ENCODE measurements around the gene TRIM2.
"Not testable (repeated sequence)": the region's sequence is repeated elsewhere in the genome, so short reads cannot be mapped to it uniquely, and the experiment has no call there.

Gene TRIM2

DNA sequence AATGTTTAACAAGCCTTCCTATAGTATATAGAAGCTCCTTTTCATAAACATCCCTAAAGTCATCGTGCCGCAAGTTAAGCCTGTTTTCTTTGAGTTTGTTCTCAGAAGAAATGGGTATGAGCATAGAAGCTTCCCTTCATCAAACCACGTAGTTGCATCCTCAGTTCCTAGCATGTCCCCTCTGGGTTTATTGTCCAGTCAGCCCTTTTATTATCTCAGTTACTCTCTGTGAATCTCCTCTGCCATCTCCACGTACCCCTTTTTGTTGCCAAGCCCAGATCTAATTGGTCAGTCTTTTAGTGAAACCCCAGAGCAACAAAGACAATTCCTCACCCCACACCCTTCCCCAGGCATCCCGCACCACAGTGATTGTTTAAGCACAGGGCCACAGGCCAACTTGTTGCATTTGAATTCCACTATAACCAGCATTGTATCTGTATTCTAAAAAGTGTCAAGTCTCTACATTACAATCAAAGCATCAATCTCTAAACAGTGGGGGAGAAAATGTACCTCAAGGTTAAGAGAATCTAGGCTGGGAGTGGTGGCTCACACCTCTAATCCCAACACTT is 12.4 kb upstream of the TRIM2 start:
- DNase-seq = no peak

DNA sequence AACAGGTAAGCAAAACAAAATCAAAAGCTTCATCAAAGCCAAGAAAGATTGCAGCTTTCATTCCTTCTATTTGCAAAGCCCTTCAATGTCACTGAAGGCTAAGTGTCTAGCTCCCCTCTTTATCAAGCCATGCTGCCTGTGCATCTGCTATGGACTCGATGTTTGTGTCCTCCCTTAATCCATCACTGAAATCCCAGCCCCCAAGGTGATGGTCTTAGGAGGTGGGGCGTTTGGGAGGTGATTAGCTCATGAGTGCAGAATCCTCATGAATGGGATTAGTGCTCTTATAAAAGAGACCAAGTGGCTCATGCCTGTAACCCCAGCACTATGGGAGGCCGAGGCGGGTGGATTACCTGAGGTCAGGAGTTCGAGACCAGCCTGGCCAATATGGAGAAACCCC is 6.9 kb upstream of the TRIM2 start:
- DNase-seq = no peak

DNA sequence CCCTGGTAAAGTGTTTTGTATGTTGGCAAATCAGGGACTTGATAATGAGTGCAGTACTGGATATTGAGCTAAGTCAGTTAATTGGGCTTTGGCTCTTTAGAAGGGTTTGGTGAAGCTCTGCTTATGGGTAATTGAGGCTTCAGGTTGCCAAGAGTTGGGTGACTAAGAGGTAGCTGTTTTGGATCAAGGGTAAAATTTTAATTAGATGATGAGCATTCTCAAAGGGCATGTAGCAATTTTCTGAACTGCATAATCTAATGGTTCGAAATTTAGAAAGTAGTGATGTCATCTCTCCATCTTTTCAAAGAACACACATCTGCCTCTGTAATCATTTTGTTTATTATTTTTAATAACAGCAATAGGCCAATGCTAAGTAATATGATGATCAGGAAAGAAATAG is 5.5 kb upstream of the TRIM2 start:
- no peak for DNase-seq

DNA sequence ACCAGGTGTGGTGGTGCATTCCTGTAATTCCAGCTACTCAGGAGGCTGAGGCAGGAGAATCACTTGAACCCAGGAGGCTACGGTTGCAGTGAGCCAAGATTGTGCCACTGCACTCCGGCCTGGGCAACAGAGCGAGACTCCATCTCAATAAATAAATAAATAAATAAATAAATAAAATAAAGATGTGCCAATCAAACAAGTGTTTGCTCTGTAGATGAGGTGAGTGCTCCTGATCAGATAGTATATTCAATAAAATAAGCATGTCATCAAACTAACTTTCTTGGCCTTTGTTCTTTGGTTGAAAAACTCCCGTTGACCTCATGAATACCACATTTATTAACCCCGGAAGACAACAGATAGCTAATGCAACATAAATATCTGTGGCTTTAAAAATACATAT is 497 bp upstream of the TRIM2 start:
- not testable (repeated sequence) for DNase-seq

DNA sequence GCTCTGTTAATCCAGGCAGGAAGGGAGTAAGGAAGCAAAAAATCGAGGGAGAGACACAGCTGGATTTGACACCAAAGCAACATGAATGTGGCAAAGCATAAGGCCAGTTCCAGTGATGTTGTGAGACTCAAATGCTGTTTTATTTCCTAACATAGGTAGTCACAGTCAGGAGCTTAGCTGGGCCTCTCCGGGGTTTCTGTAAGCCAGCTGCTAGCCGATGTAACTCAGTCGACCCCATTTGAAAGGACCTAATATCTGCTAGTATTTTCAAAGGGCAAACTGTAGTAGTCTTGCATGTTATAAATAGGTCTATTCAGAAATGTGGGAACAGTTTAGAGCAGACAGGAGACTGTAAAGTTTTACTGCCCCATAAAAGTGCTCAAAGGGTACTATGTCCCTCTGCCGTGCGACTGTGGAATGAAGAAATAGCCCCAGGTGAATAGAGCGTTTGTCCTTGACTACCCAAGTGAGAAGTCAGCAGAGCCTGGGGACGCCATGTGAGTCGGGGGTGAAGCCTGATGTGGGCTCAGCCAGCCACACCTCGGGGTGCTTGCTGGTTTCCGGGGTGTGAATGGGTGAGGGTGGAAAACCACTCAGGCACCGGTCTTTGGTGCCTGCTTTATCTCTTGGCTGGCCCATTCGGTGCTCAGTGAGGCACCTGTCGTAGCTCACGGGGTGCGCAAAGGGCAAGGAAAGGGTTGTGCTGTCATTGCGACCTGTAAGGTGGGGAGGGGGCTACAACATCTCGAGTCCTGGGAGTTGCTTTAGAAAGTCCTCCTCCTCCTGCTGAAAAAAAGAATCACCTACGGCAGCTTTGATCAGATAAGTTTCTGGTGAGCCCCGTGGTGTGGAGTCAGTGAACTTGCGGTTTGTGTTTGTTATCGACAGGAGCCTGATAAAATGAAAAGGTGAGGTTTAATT is 745 bp downstream of the TRIM2 start:
- peak; percentile 12 for DNase-seq

DNA sequence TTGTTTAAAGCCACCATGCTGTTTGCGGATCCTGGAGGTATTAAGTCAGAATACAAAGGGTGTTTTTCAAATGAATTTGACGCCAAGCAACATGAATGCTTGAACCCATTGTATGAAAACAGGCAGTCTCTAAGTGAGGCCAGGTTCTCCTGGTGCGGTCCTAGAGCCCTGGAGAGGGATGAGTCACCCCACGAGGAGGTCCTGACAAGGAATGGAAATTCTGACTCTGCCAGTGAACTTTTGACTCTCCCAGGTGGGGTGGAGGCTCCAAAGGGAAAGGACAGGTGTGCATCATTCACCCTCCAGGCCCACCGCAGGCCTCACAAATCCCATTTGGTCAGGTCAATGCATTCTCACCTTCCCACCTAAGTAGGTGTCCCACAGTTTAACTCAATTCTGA is 1.5 kb downstream of the TRIM2 start:
- DNase-seq = peak; percentile 18

DNA sequence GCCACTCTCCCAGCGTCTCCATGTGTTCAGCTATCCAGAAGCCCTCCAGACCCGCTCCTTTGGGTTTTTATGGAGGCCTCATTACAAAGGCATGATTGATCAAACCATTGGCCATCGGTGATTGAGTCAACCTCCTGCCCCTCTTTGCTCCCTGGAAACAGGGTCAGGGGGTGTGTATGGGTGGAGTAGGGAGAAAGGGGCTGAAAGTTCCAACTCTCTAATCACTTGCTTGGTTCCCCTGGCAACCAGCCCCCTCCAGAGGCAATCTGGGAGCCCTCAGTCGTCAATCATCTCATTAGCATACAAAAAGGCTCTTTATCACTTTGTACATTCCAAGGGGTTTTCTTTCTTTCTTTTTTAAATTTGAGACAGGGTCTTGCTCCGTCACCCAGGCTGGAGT is 2.3 kb downstream of the TRIM2 start:
- DNase-seq = no peak

DNA sequence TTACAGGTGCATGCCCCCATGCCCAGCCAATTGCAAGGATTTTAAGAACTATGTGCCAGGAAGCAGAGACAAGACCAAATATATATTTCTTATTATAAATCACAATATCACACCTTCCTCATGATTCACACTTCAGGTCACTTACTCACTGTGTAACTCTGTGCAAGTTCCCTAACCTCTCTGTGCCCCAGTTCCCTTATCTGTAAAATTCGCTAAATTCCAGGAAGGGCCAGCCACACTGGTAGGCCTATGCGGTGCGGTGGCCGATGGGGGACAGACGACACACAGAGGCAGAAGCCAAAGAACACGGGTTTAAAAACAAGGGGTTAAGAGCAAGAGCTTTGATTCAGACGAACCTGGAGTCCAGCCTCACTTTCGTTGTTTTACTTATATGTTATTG is 2.8 kb downstream of the TRIM2 start:
- DNase-seq = peak; percentile 28

DNA sequence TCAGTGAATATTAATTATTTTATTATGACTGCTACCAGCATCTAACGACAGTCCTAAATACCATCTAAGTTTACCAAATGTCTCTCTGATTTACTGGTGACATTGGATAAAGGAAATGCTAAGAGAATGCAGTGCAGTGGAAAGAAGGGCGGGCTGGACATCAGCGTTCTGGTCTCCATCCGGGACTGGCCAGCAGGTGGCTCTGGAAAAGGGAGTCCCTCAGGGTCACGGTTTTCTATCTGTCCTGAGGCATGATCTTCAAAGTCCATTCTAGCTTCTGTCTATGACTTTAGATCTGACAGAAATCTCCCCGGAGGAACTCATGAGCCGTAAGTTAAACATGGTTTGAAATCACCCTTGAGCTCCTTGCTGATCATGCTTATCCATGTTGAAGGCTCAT is 3.3 kb downstream of the TRIM2 start:
- no peak for DNase-seq

DNA sequence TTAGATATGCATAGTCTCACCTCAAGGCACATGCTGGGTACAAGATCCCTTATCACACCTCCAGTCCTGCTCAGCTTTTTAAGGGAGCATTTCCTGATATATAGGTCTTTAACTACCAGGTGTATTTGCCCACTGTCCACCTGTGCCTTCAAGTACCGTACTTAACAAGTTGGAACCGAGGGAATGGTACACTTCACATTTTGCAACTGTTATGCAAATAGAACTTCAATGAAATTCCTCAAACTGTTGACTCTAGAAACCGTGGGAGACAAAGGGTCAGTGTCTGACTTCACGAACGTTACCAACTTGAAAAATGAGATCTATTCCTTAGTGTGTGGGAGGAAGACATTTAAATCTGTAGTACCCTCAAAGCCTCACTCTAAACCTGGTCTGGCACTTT is 5.2 kb downstream of the TRIM2 start:
- DNase-seq = no peak

DNA sequence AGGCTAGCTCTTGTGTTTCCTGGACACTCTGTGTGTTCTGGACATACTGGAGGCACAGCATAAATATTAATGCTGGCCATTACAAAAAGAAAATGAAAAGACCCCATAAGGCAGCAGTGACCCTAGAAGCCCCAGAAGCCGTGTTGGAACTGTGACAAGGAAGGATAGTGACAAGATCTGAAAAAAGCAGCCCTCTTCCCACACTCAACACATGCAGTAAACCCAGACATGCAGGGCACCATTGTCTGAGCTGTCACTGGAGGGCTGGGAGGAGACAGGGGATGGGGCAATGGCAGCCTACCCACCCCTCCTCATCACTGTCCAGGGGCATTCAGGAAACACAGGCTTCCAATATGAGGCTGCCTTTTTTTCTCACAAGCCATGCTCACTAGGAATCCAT is 6.5 kb downstream of the TRIM2 start:
- no peak for DNase-seq

DNA sequence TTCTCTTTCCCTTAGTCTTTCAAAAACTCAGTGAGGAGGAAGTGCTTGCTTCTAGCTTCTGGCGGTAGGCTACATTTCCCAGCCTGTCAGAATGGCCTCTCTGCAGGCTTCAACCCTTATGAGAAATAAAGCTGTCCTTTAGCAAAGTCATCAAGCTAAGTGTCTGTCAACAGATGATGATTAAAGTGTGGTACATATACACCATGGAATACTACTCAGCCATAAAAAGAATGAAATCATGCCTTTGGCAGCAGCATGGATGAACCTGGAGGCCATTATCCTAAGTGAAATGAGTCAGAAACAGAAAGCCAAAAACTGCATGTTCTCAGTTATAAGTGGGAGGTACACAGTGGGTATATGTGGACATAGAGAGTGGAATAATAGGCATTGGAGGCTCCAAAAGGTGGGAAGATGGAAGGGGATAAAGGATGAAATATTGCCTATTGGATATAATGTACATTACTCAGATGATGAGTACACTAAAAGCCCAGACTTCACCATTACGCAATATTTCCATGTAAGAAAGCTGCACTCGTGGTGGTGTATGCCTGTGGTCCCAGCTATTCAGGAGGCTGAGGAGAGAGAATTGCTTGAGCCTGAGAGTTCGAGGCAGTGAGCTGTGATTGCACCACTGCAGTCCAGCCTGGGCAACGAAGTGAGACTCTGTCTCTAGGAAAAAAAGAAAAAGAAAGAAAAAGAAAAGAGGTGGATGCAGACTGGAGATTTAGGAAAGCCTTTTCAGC is 7.9 kb downstream of the TRIM2 start:
- DNase-seq = no peak

DNA sequence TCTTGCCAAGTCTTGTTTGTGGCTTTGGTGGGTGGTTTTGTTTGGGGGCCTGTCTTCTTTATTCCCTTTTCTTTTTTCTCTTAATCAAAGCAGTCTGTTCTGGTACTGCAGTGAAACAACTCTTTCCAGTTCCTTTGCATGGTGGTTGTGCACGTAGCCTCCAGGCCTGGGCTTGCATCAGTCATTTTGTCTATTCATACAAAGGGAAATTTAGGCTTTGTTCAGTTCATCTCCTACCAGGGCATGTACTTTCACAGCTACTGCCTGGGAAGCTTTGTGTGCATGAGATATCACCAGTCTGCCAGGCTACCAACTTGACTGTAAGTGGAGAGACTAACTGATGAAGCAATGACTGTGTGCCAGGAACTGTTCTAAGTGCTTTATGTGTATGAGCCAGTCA is 8.5 kb downstream of the TRIM2 start:
- DNase-seq = no peak

DNA sequence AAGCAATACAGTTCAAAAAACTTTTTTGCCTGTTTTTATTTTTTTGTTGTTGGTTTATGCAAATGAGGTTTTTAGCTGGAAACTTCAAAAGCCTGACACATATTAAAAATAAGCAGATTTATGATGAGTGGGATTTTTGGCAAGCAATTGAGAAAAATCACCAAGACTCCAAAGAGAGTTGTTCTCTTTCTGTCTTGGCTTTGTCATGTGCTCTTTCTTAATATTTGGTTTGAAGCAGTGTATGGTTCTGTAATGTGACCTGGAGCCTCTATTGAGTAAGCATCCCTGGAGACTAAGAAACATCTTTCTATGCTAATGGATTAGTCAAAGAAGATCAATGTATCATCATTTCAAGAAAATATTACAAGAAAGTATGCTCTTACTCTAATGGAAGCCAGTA is 11.7 kb downstream of the TRIM2 start:
- DNase-seq = no peak

DNA sequence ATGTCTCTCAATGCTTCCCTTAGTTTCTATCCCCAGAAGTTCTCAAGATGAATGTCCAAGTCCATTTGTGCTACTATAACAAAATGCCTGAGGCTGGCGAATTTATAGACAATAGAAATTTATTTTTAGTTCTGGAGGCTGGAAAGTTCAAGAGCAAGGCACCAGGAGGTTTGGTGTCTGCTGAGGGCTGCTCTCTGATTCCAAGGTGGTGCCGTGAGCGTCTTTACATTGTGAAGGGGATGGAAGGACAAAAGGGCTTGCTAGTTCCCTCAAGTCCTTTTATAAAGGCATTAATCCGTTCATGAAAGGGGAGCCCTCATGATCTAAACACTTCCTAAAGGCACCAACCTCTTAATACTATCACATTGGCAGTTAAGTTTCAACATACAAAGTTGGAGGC is 12.3 kb downstream of the TRIM2 start:
- DNase-seq = no peak

DNA sequence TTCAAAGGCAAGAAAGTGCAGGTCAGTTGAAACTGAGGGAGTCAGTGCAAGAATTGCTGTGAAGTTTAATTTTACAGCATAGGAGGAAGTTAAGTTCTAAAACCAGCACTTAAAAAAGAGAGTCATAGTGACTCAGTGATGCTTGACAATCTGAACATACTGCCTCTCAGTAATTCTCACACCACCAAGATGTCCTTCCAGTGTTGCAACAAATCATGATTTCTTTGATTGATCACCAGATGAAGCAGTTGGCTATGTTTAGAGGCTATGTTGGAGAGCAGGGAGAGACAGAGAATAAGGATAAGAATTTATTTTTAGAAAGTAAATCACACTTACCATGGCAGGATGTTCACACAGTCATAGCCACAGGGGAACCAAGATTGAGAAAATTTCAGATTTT is 13.2 kb downstream of the TRIM2 start:
- DNase-seq = no peak

DNA sequence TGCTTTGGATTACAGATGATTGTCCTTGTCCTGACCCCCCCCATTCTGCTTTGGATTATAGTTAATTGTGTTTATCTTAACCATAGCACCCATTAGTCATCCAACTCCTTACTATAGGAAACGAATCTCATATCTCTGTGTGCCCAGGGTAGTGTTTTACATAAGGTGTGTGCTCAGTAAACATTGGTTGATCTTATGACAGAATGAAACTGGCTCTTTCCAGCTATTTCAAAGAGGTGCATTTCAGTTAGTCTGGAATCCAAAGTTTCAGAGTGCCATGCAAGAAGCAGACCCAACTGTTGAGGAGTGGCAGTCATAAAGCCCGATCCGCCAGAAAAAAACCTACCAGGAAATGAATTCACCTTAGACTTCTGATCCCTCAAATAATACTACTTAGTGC is 14.7 kb downstream of the TRIM2 start:
- DNase-seq = no peak

DNA sequence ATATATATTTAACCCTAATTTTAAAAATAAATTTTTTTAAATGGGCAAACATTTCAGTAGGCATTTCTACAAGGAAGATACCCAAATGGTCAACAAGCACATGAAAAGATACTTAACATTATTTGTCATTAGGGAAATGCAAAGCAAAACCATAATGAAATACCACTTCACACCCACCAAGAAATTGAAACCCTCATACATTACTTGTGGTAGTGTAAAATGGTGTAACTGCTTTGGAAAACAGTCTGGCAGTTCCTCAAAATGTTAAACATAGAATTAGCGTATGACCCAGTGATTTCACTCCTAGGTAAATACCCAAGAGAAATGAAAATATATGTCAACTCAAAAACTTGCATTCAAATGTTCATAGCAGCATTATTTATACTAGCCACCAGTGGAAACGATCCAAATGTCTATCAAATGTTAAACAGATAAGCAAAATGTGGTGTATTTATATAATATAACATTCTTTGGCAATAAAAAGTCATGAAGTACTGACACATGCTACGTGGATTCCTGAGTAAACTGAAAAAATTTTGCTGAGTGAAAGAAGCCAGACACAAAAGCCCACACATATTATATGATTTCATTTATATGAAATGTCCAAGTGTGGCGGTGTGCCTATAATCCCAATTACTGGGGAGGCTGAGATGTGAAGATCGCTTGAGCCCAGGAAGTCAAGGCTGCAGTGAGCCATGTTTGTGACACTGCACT is 16.6 kb downstream of the TRIM2 start:
- DNase-seq = no peak

DNA sequence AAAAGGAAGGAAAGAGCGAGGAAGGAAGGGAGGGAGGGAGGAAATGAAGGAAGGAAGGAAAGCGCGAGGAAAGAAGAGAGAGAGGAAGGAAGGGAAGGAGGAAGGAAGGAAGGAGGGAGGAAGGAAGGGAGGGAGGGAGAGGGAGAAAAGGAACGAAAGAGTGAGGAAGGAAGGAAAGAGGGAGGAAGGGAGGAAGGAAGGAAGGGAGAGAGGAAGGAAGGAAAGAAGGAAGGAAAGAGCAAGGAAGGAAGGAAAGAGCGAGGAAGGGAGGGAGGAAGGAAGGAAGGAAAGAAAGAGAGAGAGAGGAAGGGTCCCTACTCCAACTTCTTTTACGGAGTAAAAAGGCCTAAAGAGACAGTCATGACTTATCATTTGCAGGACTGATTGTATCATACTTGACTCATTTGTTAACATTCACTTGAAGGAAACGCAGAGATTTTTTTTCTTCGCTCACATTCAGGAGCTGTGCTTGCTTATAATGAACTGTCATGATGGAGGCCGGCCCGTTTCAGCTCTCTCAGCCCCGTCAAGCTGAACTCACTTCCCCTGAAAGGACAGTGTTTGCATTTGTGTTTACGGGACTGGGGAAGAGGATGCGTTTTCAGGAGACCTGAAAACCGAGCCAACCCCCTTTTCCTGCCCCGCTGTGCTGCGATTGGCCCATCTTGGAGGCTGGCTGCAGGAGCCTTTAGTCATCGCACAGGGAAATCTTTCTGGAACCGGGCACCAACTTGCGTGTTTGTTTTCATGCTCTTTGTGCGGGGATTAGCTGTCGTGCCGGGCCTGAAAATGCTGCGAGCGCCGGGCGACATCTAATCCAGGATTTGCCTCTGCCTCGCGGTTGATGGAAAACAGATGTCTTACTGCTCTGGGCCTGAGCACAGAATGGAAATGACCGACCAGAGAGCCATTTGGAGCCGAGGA is 17.8 kb downstream of the TRIM2 start:
- DNase-seq = peak; percentile 44

DNA sequence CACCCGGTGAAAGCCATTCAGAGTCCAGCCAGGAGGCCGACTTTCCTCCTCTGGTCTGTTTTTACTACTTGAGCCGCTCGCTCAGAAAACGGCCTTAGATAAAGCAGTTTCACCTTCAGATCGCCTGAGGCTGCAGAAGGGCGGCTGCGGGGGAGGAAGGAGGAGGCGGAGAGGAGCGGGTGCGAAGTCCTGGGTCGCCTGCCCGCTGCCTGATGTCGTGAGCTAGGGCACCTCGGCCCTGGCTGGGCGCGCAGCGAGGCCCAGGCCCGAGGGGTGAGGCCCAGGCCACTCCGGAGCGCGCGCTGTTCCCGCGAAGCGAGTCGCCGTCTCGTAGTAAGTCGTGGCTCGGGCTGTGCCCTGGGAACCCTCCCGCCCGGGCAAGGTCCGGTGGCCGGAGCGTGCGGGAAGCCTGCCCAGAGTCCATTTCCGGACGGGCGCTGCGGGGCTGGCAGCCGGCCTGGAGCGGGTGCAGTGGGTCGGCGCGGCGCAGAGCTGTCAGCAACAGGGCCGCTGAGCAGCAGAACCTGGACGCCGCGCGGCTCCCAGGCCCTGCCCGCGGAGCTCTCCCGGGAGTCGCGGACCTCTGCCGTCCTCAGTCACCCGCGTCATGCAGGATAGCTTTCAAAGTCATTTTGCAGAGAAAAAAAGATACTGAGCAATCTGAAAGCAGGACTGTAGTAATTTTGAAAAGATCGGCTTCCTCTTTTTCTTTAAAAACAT is 18.6 kb downstream of the TRIM2 start:
- peak; percentile 41 for DNase-seq

DNA sequence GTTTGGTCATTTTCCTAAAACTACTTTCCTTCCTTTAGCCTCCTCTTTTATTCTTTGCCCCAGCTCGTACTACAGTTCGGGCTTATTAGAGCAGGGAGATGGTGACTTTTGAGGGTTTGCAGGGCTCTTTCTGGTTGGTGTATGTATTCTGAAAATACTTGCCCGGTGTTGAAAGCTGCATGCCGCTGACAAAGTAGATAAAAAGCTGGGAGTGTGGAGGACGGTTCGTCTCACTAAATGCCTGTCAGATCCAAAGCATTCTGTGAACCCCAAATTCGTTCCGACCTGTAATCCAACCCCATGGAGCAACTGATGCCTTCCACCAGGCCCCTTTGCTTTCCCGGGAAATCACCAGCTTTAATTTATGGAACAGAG is 19.2 kb downstream of the TRIM2 start:
- no peak for DNase-seq

DNA sequence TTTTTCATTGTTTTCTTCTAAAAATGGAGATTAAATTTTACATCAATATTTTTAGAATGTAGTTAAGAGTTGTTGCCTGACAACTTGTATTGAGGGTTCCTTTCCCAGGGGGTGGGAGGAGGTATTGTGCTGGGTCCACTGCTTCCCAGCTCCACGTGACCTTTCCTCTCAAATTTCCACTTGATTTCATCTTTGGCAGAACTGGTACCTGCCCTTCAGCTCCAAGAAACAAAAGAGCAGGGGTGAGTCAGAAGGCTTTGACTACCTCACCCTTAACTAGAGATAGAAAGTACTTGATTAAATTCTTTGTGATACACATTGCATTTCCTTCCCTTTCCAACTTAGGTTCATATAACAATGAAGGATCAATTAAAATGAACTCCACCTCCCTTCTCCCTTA is 19.7 kb downstream of the TRIM2 start:
- DNase-seq = no peak
